Nephron progenitor cell (in vitro differentiated cells): Measurements from ENCODE around the gene PALLD.

Experiments used
- DNase-seq: peaks from one replicate; pipeline ENCODE4 v3.0.0; 2021
- H3K27ac Mint-ChIP-seq: 2 replicates; pipeline ENCODE4 v1.8.0; 2021; ENCODE audit warnings: mild to moderate bottlenecking, moderate library complexity, mixed read lengths
- H3K27me3 Mint-ChIP-seq: 2 replicates; pipeline ENCODE4 v1.8.0; 2021; ENCODE audit warnings: mild to moderate bottlenecking, low read depth, mixed read lengths; ENCODE audit not compliant: poor library complexity
- H3K36me3 Mint-ChIP-seq: 2 replicates; pipeline ENCODE4 v1.8.0; 2021; ENCODE audit warnings: low read depth, mixed read lengths
- H3K4me1 Mint-ChIP-seq: 2 replicates; pipeline ENCODE4 v1.8.0; 2021; ENCODE audit warnings: mixed read lengths
- H3K4me3 Mint-ChIP-seq: 2 replicates; pipeline ENCODE4 v1.8.0; 2021; ENCODE audit warnings: mild to moderate bottlenecking, moderate library complexity, mixed read lengths
- H3K9me3 Mint-ChIP-seq: 2 replicates; pipeline ENCODE4 v1.8.0; 2021; ENCODE audit warnings: mild to moderate bottlenecking, moderate library complexity, mixed read lengths
- CTCF ChIP-seq: fragments of 200-600 bp; sonication (generic); IDR thresholded peaks from 2 replicates; pipeline ENCODE4 v1.5.0; 2021; ENCODE audit warnings: antibody characterized with exemption

Gene PALLD

DNA sequence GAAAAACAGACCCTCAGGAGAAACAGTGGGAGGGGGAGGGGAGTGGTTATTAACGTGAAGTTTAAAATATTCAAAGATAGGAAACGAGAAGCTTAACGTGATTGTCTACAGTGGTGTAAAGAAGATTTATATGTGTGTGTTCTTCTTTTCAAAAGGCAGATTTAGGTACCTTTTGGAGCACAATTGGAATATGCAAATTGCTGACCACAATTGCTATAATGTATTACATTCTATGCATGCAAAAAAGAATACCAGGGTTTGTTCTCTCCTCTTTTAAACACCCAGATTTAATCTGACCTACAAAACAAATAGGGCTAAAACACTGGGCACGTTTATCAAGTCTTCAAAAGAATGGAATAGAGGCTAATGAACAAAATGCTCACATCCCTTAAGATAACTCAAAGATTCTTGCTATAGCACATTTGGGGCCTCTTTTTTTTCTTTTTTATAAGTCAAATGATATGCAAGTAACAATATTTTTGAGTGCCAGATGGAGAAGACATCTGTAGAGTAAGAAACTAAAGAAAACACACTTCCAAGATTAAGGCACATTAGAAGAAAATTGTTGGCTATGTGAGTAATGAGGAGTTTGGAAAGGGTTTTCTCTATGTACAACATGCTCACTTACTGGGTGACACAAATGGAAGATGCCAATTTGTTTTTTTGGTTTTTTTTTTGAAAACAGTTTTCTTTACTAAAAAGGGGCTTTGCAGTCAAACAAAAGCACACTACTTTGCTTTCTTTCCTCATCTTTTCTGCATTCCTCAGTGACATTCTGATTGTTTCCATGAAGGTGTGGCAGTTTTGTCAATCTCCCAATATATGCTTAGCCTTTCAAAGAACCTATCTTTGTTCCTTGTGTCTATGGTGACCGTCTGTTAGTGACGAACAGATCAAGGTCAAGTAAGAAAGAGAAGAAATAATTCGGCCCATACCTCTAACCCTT, 240.3 kb downstream of the PALLD start:
- no peak for DNase-seq
- no peaks in the 10 kb centered on the region for H3K9me3 Mint-ChIP-seq
- H3K36me3 Mint-ChIP-seq = peaks cover 45% of the 10 kb centered on the region
- no peak overlapping the region for H3K4me3 Mint-ChIP-seq
- no peaks in the 10 kb centered on the region for H3K27me3 Mint-ChIP-seq
- peak overlapping the region; percentile 79 for H3K27ac Mint-ChIP-seq
- no peak for TF ChIP-seq CTCF
- H3K4me1 Mint-ChIP-seq = peaks cover 51% of the 10 kb centered on the region

DNA sequence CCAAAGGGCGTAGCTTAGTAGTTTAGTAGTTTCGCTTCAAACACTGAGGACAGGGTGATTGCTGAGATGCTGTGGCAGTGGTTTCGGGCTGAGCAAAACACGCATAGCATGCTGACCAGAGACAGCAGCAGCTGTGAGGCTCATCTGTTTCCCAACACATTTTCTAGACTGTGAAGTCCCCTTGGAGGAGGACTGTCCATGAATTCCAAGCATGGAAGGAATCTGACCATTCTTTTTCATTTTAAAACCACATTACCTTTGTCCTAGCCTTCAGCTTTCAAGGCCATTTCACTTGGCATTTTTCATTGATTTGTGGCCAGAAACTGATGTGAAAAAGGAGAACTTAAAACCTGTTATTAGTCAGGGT, 240.9 kb downstream of the PALLD start:
- TF ChIP-seq CTCF = no peak
- H3K36me3 Mint-ChIP-seq = peaks cover 44% of the 10 kb centered on the region
- H3K27ac Mint-ChIP-seq = peak overlapping the region; percentile 21
- no peaks in the 10 kb centered on the region for H3K27me3 Mint-ChIP-seq
- no peak overlapping the region for H3K4me3 Mint-ChIP-seq
- no peak for DNase-seq
- H3K9me3 Mint-ChIP-seq = no peaks in the 10 kb centered on the region
- H3K4me1 Mint-ChIP-seq = peaks cover 47% of the 10 kb centered on the region

- H3K9me3 Mint-ChIP-seq = no peaks in the 10 kb centered on the region
- H3K27me3 Mint-ChIP-seq = no peaks in the 10 kb centered on the region
- H3K27ac Mint-ChIP-seq = no peak overlapping the region
- H3K4me1 Mint-ChIP-seq = peaks cover 57% of the 10 kb centered on the region
- no peak for TF ChIP-seq CTCF
- H3K4me3 Mint-ChIP-seq = no peak overlapping the region
- H3K36me3 Mint-ChIP-seq = peaks cover 52% of the 10 kb centered on the region
- no peak for DNase-seq
Observed at GRCh38 chr4:168739886-168740285, 243.0 kb downstream of the PALLD start.

DNA sequence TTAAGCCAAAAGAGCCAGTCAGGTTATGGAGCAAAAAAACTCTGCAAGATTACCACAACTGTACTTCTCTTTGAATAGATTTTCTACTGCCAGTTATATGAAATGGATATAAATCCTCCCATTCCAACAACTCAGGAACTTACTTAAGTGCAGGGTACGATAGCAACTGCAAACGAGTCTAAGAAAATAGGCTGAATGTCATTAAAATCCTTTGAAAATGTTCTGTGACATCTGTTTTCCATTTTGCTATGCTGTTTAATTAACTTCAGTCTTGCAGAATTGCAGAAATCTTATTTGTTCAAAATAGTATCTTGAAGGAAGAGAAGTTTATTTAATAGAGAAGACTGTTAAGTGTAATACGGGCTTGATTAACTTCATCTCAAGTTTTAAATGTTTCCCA, 243.8 kb downstream of the PALLD start:
- Mint-ChIP-seq H3K36me3 (peaks cover 58% of the 10 kb centered on the region), H3K27me3 (no peaks in the 10 kb centered on the region), H3K9me3 (no peaks in the 10 kb centered on the region), H3K4me1 (peaks cover 49% of the 10 kb centered on the region), H3K27ac (no peak overlapping the region), H3K4me3 (no peak overlapping the region)
- TF ChIP-seq CTCF = no peak
- DNase-seq = no peak

- Mint-ChIP-seq H3K9me3 (peaks cover 2% of the 10 kb centered on the region), H3K4me1 (peaks cover 41% of the 10 kb centered on the region), H3K27me3 (no peaks in the 10 kb centered on the region), H3K36me3 (peaks cover 64% of the 10 kb centered on the region), H3K4me3 (no peak overlapping the region), H3K27ac (peak overlapping the region; percentile 30)
- no peak for TF ChIP-seq CTCF
- no peak for DNase-seq
Observed at GRCh38 chr4:168741281-168742173, 244.7 kb downstream of the PALLD start.
